HCT116 (cell line): ENCODE results near the gene MDFIC. TPM values are rescaled to one million over a fixed set of nuclear protein-coding genes. Genes with fewer than 3 reads are reported as not detected.

Source experiments
- ATAC-seq: fragments of 200-7000 bp; cut with Tn5 transposase; 2 replicates; pipeline ENCODE4 v1.9.1; 2020; ENCODE audit warnings: mild to moderate bottlenecking, moderate library complexity
- BruUV-seq: library from RNA; stranded (reverse); fragments of 400-500 nt; replicated peaks from 2 replicates; lab custom pipeline; 2021; lab: Mats Ljungman, UMichigan
- CTCF ChIA-PET: fragments of 300-600 bp; sonication (Branson Sonifier 250); formaldehyde crosslinking; loops from one replicate; lab custom pipeline; 2021; ENCODE audit warnings: antibody characterized with exemption; lab: Charles Lee
- POLR2A ChIA-PET: fragments of 300-600, 350-600 bp; sonication (Branson Sonifier 250); formaldehyde crosslinking; loops from one replicate; lab custom pipeline; 2021; ENCODE audit warnings: antibody characterized with exemption; lab: Charles Lee
- RAD21 ChIA-PET, 2 experiments: fragments of 300-600 bp; sonication (Branson Sonifier 250); formaldehyde crosslinking; loops; one replicate each; lab custom pipeline; 2023; ENCODE audit warnings: low total read pairs in 2 of 2; ENCODE audit not compliant: uncharacterized antibody in 2 of 2, unreplicated experiment in 2 of 2, low non-redundant PET in 1 of 2; lab: Charles Lee
- DNase-seq: peaks from one replicate; pipeline ENCODE4 v3.0.0-alpha.2; 2010; ENCODE audit warnings: low read depth, low spot score
- H2AFZ ChIP-seq: fragments of 200-600 bp; shearing (Covaris generic), sonication (generic); 2 replicates; pipeline ENCODE4 v1.6.1; 2017; ENCODE audit warnings: low read depth, mixed run types, mixed read lengths, antibody characterized with exemption, low read length; ENCODE audit not compliant: poor library complexity, severe bottlenecking
- H3K27ac ChIP-seq: 2 replicates; pipeline ENCODE4 v1.5.1; 2012; ENCODE audit warnings: low read depth, low read length
- H3K27me3 ChIP-seq: fragments of 200-600 bp; sonication (generic); 2 replicates; pipeline ENCODE4 v1.6.1; 2016; ENCODE audit warnings: mixed run types, low read length, mixed read lengths; ENCODE audit not compliant: insufficient read depth
- H3K36me3 ChIP-seq, 2 experiments: fragments of 200-500 bp in 1 of 2; fragments of 200-600 bp in 1 of 2; sonication (Bioruptor generic) in 1 of 2; sonication (generic) in 1 of 2; 2 replicates each; pipeline versions ENCODE4 v1.5.1 to v1.6.1; 2014 to 2016; ENCODE audit warnings: low read length in 2 of 2, inconsistent platforms in 1 of 2, mixed read lengths in 1 of 2, mixed run types in 1 of 2; ENCODE audit not compliant: insufficient read depth in 2 of 2, control insufficient read depth in 1 of 2
- H3K4me1 ChIP-seq, 2 experiments: fragments of 200-600 bp in 1 of 2; sonication (generic) in 1 of 2; 2 replicates each; pipeline versions ENCODE4 v1.5.1 to v1.6.1; 2012 to 2017; ENCODE audit warnings: low read length in 2 of 2, inconsistent platforms in 1 of 2, mild to moderate bottlenecking in 1 of 2, mixed read lengths in 1 of 2, mixed run types in 1 of 2, moderate library complexity in 1 of 2; ENCODE audit not compliant: insufficient read depth in 2 of 2, control insufficient read depth in 1 of 2
- H3K4me2 ChIP-seq: fragments of 200-600 bp; sonication (generic); 2 replicates; pipeline ENCODE4 v1.6.1; 2017; ENCODE audit warnings: mixed run types, low read length, mixed read lengths
- H3K4me3 ChIP-seq, 2 experiments: fragments of 200-600 bp in 1 of 2; sonication (generic) in 1 of 2; replicated peaks in 1 of 2; 2 replicates each; pipeline ENCODE4 v1.5.1; 2011 to 2016; ENCODE audit warnings: low read length in 2 of 2, control low read depth in 1 of 2, low read depth in 1 of 2, mild to moderate bottlenecking in 1 of 2, mixed read lengths in 1 of 2, mixed run types in 1 of 2
- H3K79me2 ChIP-seq: fragments of 200-600 bp; sonication (generic); 2 replicates; pipeline ENCODE4 v1.6.1; 2017; ENCODE audit warnings: mild to moderate bottlenecking, mixed run types, low read length, moderate library complexity, mixed read lengths; ENCODE audit not compliant: insufficient read depth
- H3K9ac ChIP-seq: fragments of 200-600 bp; sonication (generic); 2 replicates; pipeline ENCODE4 v1.6.1; 2016; ENCODE audit warnings: low read length, mixed read lengths
- H3K9me2 ChIP-seq: fragments of 200-600 bp; sonication (generic), shearing (Covaris generic); 2 replicates; pipeline ENCODE4 v1.6.1; 2017; ENCODE audit warnings: mixed run types, mild to moderate bottlenecking, moderate library complexity; ENCODE audit not compliant: insufficient read depth
- H3K9me3 ChIP-seq, 2 experiments: fragments of 200-500 bp in 1 of 2; fragments of 200-600 bp in 1 of 2; sonication (Bioruptor generic) in 1 of 2; sonication (generic) in 1 of 2; 2 replicates each; pipeline ENCODE4 v1.6.1; 2014 to 2017; ENCODE audit warnings: low read length in 2 of 2, mixed read lengths in 2 of 2, inconsistent platforms in 1 of 2, low read depth in 1 of 2, mild to moderate bottlenecking in 1 of 2, mixed run types in 1 of 2, moderate library complexity in 1 of 2; ENCODE audit not compliant: control insufficient read depth in 1 of 2, insufficient read depth in 1 of 2
- H4K20me1 ChIP-seq: fragments of 200-600 bp; sonication (generic), shearing (Covaris generic); 2 replicates; pipeline ENCODE4 v1.6.1; 2017; ENCODE audit warnings: mixed run types, mild to moderate bottlenecking, moderate library complexity; ENCODE audit not compliant: insufficient read depth
- ATF3 ChIP-seq: IDR thresholded peaks from 2 replicates; pipeline ENCODE4 v1.6.1; 2012
- CBX3 ChIP-seq: IDR thresholded peaks from 2 replicates; pipeline ENCODE4 v1.6.1; 2012; ENCODE audit warnings: low read depth
- CEBPB ChIP-seq: IDR thresholded peaks from 2 replicates; pipeline ENCODE4 v1.6.1; 2012; ENCODE audit warnings: low read depth
- EGR1 ChIP-seq: IDR thresholded peaks from 2 replicates; pipeline ENCODE4 v1.6.1; 2012; ENCODE audit warnings: low read depth
- ELF1 ChIP-seq: IDR thresholded peaks from 2 replicates; pipeline ENCODE4 v1.6.1; 2012; ENCODE audit warnings: low read depth, borderline replicate concordance
- EZH2phosphoT487 ChIP-seq: fragments of 200-600 bp; IDR thresholded peaks from 2 replicates; pipeline ENCODE4 v1.6.1; 2018; ENCODE audit warnings: antibody characterized with exemption, borderline replicate concordance
- JUND ChIP-seq: IDR thresholded peaks from 2 replicates; pipeline ENCODE4 v1.6.1; 2012
- POLR2AphosphoS5 ChIP-seq: IDR thresholded peaks from 2 replicates; pipeline ENCODE4 v1.6.1; 2011; ENCODE audit warnings: mild to moderate bottlenecking, low read depth, low read length, moderate library complexity
- RAD21 ChIP-seq: IDR thresholded peaks from 2 replicates; pipeline ENCODE4 v1.6.1; 2012; ENCODE audit warnings: low read depth, mild to moderate bottlenecking
- TCF7L2 ChIP-seq: IDR thresholded peaks from 2 replicates; pipeline ENCODE4 v1.7.0; 2011; ENCODE audit warnings: borderline replicate concordance, inconsistent platforms; ENCODE audit not compliant: insufficient read depth, insufficient read length; ENCODE audit errors: extremely low read depth
- YY1 ChIP-seq: IDR thresholded peaks from 2 replicates; pipeline ENCODE4 v1.6.1; 2011; ENCODE audit warnings: low read length, low read depth, moderate library complexity, mild to moderate bottlenecking; ENCODE audit not compliant: insufficient replicate concordance; ENCODE audit errors: extremely low read depth
- ZBTB33 ChIP-seq: IDR thresholded peaks from 2 replicates; pipeline ENCODE4 v1.6.1; 2011; ENCODE audit warnings: mild to moderate bottlenecking, low read length, moderate library complexity; ENCODE audit not compliant: insufficient replicate concordance; ENCODE audit errors: extremely low read depth
- ZFX ChIP-seq: fragments of 450-650 bp; IDR thresholded peaks from 2 replicates; pipeline ENCODE4 v1.6.1; 2017
- ZNF274 ChIP-seq: fragments of 200-500 bp; sonication (Bioruptor generic); IDR thresholded peaks from 2 replicates; pipeline ENCODE4 v1.6.1; 2014; ENCODE audit warnings: mild to moderate bottlenecking, low read depth, low read length, inconsistent platforms
- intact Hi-C: fragments of 100-400 bp; cut with micrococcal nuclease; formaldehyde crosslinking; loops from 2 replicates; pipeline ENCODE4 v1.10.0; 2022
- total RNA-seq: library from RNA; stranded (reverse); gene quantifications from one replicate; pipeline ENCODE4 v1.2.1, GENCODE V29; 2021; ENCODE audit not compliant: unreplicated experiment

Gene MDFIC
- total RNA-seq, 1 experiment from 2014 or later: 8.3 TPM

GRCh38 chr7:114985116-114985715, 63.3 kb downstream of the MDFIC start:
- BruUV-seq: no TSS peak
- DNase-seq (no peak), ATAC-seq (no peak)
- intact Hi-C loops: no loop called here
- H4K20me1 ChIP-seq: no peaks in the 10 kb centered on the region
- H2AFZ ChIP-seq: no peak overlapping the region
- ChIA-PET RAD21 (no interaction called here), CTCF (no interaction called here), POLR2A (no interaction called here)
- no peak overlapping the region for H3K9ac ChIP-seq
- no peak overlapping the region for H3K4me2 ChIP-seq
- no peaks in the 10 kb centered on the region for H3K9me3 ChIP-seq
- no peaks in the 10 kb centered on the region for H3K9me2 ChIP-seq
- no peak overlapping the region for H3K27ac ChIP-seq
- peaks cover 0 to 13% of the 10 kb centered on the region in 2 experiments; a peak in 2 of 4 replicates for H3K4me1 ChIP-seq
- TF ChIP-seq ZBTB33 (no peak), JUND (no peak), CEBPB (no peak), EGR1 (no peak), ZFX (no peak), YY1 (no peak), RAD21 (no peak), ATF3 (no peak), ZNF274 (no peak), POLR2AphosphoS5 (no peak), EZH2phosphoT487 (no peak), CBX3 (no peak), ELF1 (no peak), TCF7L2 (no peak)
- H3K79me2 ChIP-seq: no peaks in the 10 kb centered on the region
- H3K36me3 ChIP-seq: no peaks in the 10 kb centered on the region
- H3K4me3 ChIP-seq: no peak overlapping the region
- H3K27me3 ChIP-seq: no peaks in the 10 kb centered on the region
